ENCODE results near the gene IGSF6. TPM values are rescaled to one million over a fixed set of nuclear protein-coding genes. Genes with fewer than 3 reads are reported as not detected.

IGSF6 gene
- total and polyA plus RNA-seq, 2 of the 8 experiments (the other 6 are each of a cell fraction or from before 2014, with no cell fraction given), result not detected

GRCh38 chr16:21650521-21650920 lies 1.9 kb downstream of the IGSF6 start:
- Histone ChIP-seq H3K9ac (replicated peaks in 1 of 4; ENCODE audit: extremely low read depth in 1 of 4, low read depth in 3 of 4, low read length in 3 of 4) (no peak overlapping the region), H3K9me3 (ENCODE audit: insufficient read depth in 2 of 2, low read depth in 1 of 2, low read length in 1 of 2) (no peaks in the 10 kb centered on the region), H3K4me3 (ENCODE audit: extremely low read depth in 1 of 4, insufficient read depth in 2 of 4, low read depth in 3 of 4, low read length in 4 of 4) (no peak overlapping the region), H2BK15ac (ENCODE audit: low read length) (no peak overlapping the region), H4K5ac (ENCODE audit: insufficient read length, low read depth, low read length) (no peak overlapping the region), H4K20me1 (replicated peaks in 1 of 2; ENCODE audit: control insufficient read depth in 1 of 2, insufficient read depth in 2 of 2, low read length in 2 of 2) (peaks cover 0 to 3% of the 10 kb centered on the region in 2 experiments), H2BK5ac (ENCODE audit: low read depth, low read length) (no peak overlapping the region), H3K23ac (ENCODE audit: insufficient read length) (no peak overlapping the region), H3K4ac (replicated peaks; ENCODE audit: insufficient read length, low read depth, low read length) (no peak overlapping the region), H3K79me2 (ENCODE audit: control insufficient read depth in 1 of 2, insufficient read depth in 2 of 2, low read length in 2 of 2) (peaks cover 0 to 8% of the 10 kb centered on the region in 2 experiments; a peak in 1 of 4 replicates), H3K56ac (replicated peaks; ENCODE audit: insufficient read length, low read depth, low read length) (no peak overlapping the region), H4K91ac (replicated peaks; ENCODE audit: insufficient read length, low read length) (no peak overlapping the region), H2BK20ac (ENCODE audit: low read length) (no peak overlapping the region), H3K18ac (ENCODE audit: extremely low read depth, low read length) (no peak overlapping the region), H3K27me3 (replicated peaks in 1 of 4; ENCODE audit: control insufficient read depth in 3 of 4, extremely low read depth in 1 of 4, insufficient read depth in 3 of 4, low read length in 3 of 4) (no peaks in the 10 kb centered on the region), H2BK12ac (ENCODE audit: low read depth, low read length) (no peak overlapping the region), H2BK120ac (replicated peaks; ENCODE audit: low read depth, low read length) (no peak overlapping the region), H2AFZ (ENCODE audit: low read length) (no peak overlapping the region), H3K14ac (ENCODE audit: insufficient read length) (no peak overlapping the region), H3K23me2 (ENCODE audit: low read depth, low read length) (no peaks in the 10 kb centered on the region), H3K27ac (ENCODE audit: low read depth, low read length) (no peak overlapping the region), H2AK5ac (ENCODE audit: low read depth, low read length) (no peak overlapping the region), H3K4me1 (replicated peaks in 1 of 4; ENCODE audit: control insufficient read depth in 3 of 4, insufficient read depth in 4 of 4, low read length in 3 of 4) (no peaks in the 10 kb centered on the region), H3K4me2 (ENCODE audit: insufficient read depth in 1 of 2, low read depth in 2 of 2, low read length in 2 of 2) (no peak overlapping the region), H3K79me1 (ENCODE audit: low read depth, low read length) (no peaks in the 10 kb centered on the region; the same call in 1 of the 2 replicates), H3K36me3 (ENCODE audit: control insufficient read depth in 2 of 4, insufficient read depth in 4 of 4, low read length in 3 of 4) (peaks cover 0 to 2% (median 0%) of the 10 kb centered on the region in 4 experiments; a peak in 3 of 8 replicates), H4K8ac (ENCODE audit: extremely low read depth, insufficient read depth, low read length) (no peak overlapping the region)
- TF ChIP-seq BACH1 (IDR thresholded peaks at IDR 0.05; ENCODE audit: low read length), result no peak
- no peak for TF ChIP-seq BCL11A (IDR thresholded peaks at IDR 0.05; ENCODE audit: low read depth in 2 of 2, low read length in 2 of 2)
- TF ChIP-seq SIRT6 (IDR thresholded peaks at IDR 0.05; ENCODE audit: low read length), result no peak
- no peak for TF ChIP-seq POLR2A (IDR thresholded peaks at IDR 0.05; ENCODE audit: control extremely low read depth in 1 of 2, low read depth in 2 of 2, low read length in 2 of 2)
- no peak for DNase-seq (ENCODE audit: low read depth in 1 of 2, low spot score in 2 of 2)
- FAIRE-seq, result no peak
- ChIA-PET CTCF (ENCODE audit: partially characterized antibody) (interaction anchor here (0.6 to 1.2 kb wide), 5 partner anchors 8 to 55 kb away, joined by 3 to 5 read pairs (median 4); no protein-coding TSS in a partner anchor), POLR2A (ENCODE audit: partially characterized antibody) (no interaction called here)
- 100% methylated on average over 1 of the region's 1 CpG; no CpG with 5 or more reads in 1 of the 2 experiments for WGBS, 2 experiments (ENCODE audit: extremely low coverage in 1 of 2, insufficient coverage in 1 of 2, insufficient read length in 1 of 2, insufficient replicate concordance in 2 of 2, low coverage in 1 of 2, low lambda C conversion rate in 2 of 2, missing lambda C conversion rate in 1 of 2)
